ENCODE results near the gene PLS3.

The PLS3 gene

GRCh38 chrX:115571712-115572111, 10.7 kb downstream of the PLS3 start:
- no peak for DNase-seq (ENCODE audit: low read depth in 2 of 2)

- DNase-seq (ENCODE audit: low read depth in 2 of 2) = no peak
These were observed 12.2 kb downstream of the PLS3 start for GRCh38 chrX:115573185-115573584.

- no peak for DNase-seq (ENCODE audit: low read depth in 2 of 2)
These were observed 15.7 kb downstream of the PLS3 start for GRCh38 chrX:115576676-115577075.

GRCh38 chrX:115579327-115579726, 18.4 kb downstream of the PLS3 start:
- DNase-seq (ENCODE audit: low read depth in 2 of 2) = no peak

- no peak for DNase-seq (ENCODE audit: low read depth in 2 of 2)
These were observed 18.9 kb downstream of the PLS3 start for GRCh38 chrX:115579786-115580294.

GRCh38 chrX:115581759-115582615, 21.0 kb downstream of the PLS3 start:
- no peak for DNase-seq (ENCODE audit: low read depth in 2 of 2)

GRCh38 chrX:115582616-115583495, 21.9 kb downstream of the PLS3 start:
- DNase-seq (ENCODE audit: low read depth in 2 of 2) = no peak

GRCh38 chrX:115583496-115584004, 22.6 kb downstream of the PLS3 start:
- no peak for DNase-seq (ENCODE audit: low read depth in 2 of 2)

- no peak for DNase-seq (ENCODE audit: low read depth in 2 of 2)
These were observed 23.7 kb downstream of the PLS3 start for GRCh38 chrX:115584696-115585095.

GRCh38 chrX:115588179-115588578, 27.2 kb downstream of the PLS3 start:
- DNase-seq (ENCODE audit: low read depth in 2 of 2) = no peak

GRCh38 chrX:115589419-115589818, 28.4 kb downstream of the PLS3 start:
- DNase-seq (ENCODE audit: low read depth in 2 of 2) = no peak

GRCh38 chrX:115591420-115591819, 30.4 kb downstream of the PLS3 start:
- DNase-seq (ENCODE audit: low read depth in 2 of 2) = no peak

GRCh38 chrX:115591856-115592842, 31.2 kb downstream of the PLS3 start:
- no peak for DNase-seq (ENCODE audit: low read depth in 2 of 2)

GRCh38 chrX:115592997-115593734, 32.2 kb downstream of the PLS3 start:
- no peak for DNase-seq (ENCODE audit: low read depth in 2 of 2)

- no peak for DNase-seq (ENCODE audit: low read depth in 2 of 2)
These were observed 34.1 kb downstream of the PLS3 start for GRCh38 chrX:115595049-115595448.

GRCh38 chrX:115598556-115598955, 37.6 kb downstream of the PLS3 start:
- DNase-seq (ENCODE audit: low read depth in 2 of 2) = no peak

- DNase-seq (ENCODE audit: low read depth in 2 of 2) = no peak
These were observed 41.3 kb downstream of the PLS3 start for GRCh38 chrX:115602308-115602707.

GRCh38 chrX:115602729-115603389, 41.9 kb downstream of the PLS3 start:
- DNase-seq (ENCODE audit: low read depth in 2 of 2) = no peak

- DNase-seq (ENCODE audit: low read depth in 2 of 2) = no peak
These were observed 42.6 kb downstream of the PLS3 start for GRCh38 chrX:115603534-115604074.

- DNase-seq (ENCODE audit: low read depth in 2 of 2) = no peak
These were observed 45.9 kb downstream of the PLS3 start for GRCh38 chrX:115606861-115607260.

Data from stimulated activated CD4-positive, alpha-beta T cell treated with anti-CD3 and anti-CD28 coated beads, Interleukin-1b, Interleukin-23, amount 100 ng/mL, for 1 hour (primary cell).